Mammary epithelial cell (primary cell): ENCODE data around the gene UBE2J2.

ENCODE experiments used
- EZH2 ChIP-seq: IDR thresholded peaks from 2 replicates; pipeline ENCODE4 v1.6.1; 2012; ENCODE audit warnings: low read length, inconsistent platforms, borderline replicate concordance
- TF ChIP-seq, protein P1 (sequence below), 2 donors: IDR thresholded peaks in 1 of 2; conservative IDR thresholded peaks in 1 of 2; 2 replicates each; pipeline ENCODE4 v1.5.1; 2011 to 2012; ENCODE audit warnings: inconsistent platforms in 2 of 2, low read length in 2 of 2, mild to moderate bottlenecking in 2 of 2, control low read depth in 1 of 2, low read depth in 1 of 2; ENCODE audit not compliant: insufficient read depth in 1 of 2; ENCODE audit errors: extremely low read depth in 1 of 2

DNA sequence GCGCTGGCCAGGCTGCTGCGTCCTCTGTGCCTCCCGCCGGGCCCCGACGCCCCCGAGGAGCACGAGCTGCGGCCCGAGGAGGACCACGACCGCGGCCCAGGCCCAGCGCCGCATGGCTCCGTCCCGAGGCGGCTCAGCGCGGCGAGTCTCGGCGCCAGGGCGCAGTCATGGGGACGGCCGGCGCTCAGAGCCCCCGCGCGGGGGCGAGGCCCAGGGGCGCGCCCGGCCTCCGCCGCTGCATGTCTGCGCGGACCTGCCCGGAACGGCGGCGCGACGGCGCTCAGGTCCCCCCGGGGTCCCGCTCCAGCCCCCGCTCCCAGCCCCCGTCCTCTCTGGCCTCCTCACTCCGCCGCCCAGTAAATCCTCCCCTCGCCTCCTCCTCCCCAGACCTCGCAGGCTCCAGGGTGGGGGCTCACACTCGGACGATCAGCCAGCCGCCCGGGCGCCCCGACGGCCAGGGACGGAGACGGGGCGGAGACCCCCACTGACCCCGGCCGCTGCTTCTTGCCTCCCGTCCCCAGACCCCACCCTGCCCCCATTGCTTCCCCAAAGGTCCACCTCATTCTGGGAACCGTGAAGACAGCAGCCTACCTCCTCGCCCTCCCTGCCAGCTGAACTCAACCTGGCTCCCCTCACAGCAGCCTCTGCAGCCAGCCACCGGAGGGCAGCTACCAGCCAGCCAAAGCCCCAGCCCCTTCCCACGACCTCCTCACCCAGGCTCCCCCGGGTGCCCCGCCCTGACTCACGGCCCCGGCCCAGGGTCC is 26.9 kb downstream of the UBE2J2 start, which contains the start of gene C1QTNF12:
- TF ChIP-seq, protein P1, sequence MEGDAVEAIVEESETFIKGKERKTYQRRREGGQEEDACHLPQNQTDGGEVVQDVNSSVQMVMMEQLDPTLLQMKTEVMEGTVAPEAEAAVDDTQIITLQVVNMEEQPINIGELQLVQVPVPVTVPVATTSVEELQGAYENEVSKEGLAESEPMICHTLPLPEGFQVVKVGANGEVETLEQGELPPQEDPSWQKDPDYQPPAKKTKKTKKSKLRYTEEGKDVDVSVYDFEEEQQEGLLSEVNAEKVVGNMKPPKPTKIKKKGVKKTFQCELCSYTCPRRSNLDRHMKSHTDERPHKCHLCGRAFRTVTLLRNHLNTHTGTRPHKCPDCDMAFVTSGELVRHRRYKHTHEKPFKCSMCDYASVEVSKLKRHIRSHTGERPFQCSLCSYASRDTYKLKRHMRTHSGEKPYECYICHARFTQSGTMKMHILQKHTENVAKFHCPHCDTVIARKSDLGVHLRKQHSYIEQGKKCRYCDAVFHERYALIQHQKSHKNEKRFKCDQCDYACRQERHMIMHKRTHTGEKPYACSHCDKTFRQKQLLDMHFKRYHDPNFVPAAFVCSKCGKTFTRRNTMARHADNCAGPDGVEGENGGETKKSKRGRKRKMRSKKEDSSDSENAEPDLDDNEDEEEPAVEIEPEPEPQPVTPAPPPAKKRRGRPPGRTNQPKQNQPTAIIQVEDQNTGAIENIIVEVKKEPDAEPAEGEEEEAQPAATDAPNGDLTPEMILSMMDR (conservative IDR thresholded peaks at IDR 0.05 in 1 of 2, IDR thresholded peaks at IDR 0.05 in 1 of 2; ENCODE audit: extremely low read depth in 1 of 2, insufficient read depth in 1 of 2, low read depth in 1 of 2, low read length in 2 of 2): no peak
- no peak for TF ChIP-seq EZH2
